CD14-positive monocyte (primary cell): Measurements from ENCODE around the gene HOXB8. TPM values are rescaled to one million over a fixed set of nuclear protein-coding genes. Genes with fewer than 3 reads are reported as not detected.

Experiments
- DNase-seq, 3 donors: peaks; one replicate each; pipeline ENCODE4 v3.0.0-alpha.2; 2011 to 2022
- H2AFZ ChIP-seq: 2 replicates; pipeline ENCODE4 v1.6.0; 2012; ENCODE audit warnings: mild to moderate bottlenecking, low read depth, low read length, inconsistent platforms; ENCODE audit not compliant: insufficient read depth, poor library complexity, severe bottlenecking
- H3K27ac ChIP-seq, 2 donors: 1 replicate in 1 of 2; 2 replicates in 1 of 2; pipeline ENCODE4 v1.5.1; 2012 to 2013; ENCODE audit warnings: low read length in 2 of 2, control low read depth in 1 of 2, inconsistent platforms in 1 of 2, low read depth in 1 of 2, mild to moderate bottlenecking in 1 of 2
- H3K27me3 ChIP-seq, 2 donors: one replicate each; pipeline versions ENCODE4 v1.6.0 to v1.6.1; 2011 to 2013; ENCODE audit warnings: low read length in 2 of 2; ENCODE audit not compliant: control insufficient read depth in 2 of 2, insufficient read depth in 2 of 2
- H3K36me3 ChIP-seq, 2 donors: replicated peaks in 1 of 2; 1 replicate in 1 of 2; 2 replicates in 1 of 2; pipeline versions ENCODE4 v1.5.1 to v1.6.1; 2012 to 2013; ENCODE audit warnings: low read length in 2 of 2, control low read depth in 1 of 2, inconsistent platforms in 1 of 2, mild to moderate bottlenecking in 1 of 2; ENCODE audit not compliant: insufficient read depth in 2 of 2, control insufficient read depth in 1 of 2
- H3K4me1 ChIP-seq, 2 donors: 1 replicate in 1 of 2; 2 replicates in 1 of 2; pipeline versions ENCODE4 v1.5.1 to v1.6.1; 2012 to 2013; ENCODE audit warnings: low read length in 2 of 2, control low read depth in 1 of 2, inconsistent platforms in 1 of 2, mild to moderate bottlenecking in 1 of 2, moderate library complexity in 1 of 2; ENCODE audit not compliant: insufficient read depth in 2 of 2, control insufficient read depth in 1 of 2
- H3K4me2 ChIP-seq: replicated peaks from 2 replicates; pipeline ENCODE3; 2012; ENCODE audit warnings: low read length, moderate library complexity, mild to moderate bottlenecking; ENCODE audit not compliant: poor library complexity, severe bottlenecking; ENCODE audit errors: extremely low read depth
- H3K4me3 ChIP-seq, 3 experiments: fragments of 200-600 bp in 1 of 3; sonication (generic) in 1 of 3; replicated peaks in 1 of 3; 1 replicate in 2 of 3; 2 replicates in 1 of 3; pipeline ENCODE4 v1.5.1; 2011 to 2013; ENCODE audit warnings: low read length in 3 of 3, mild to moderate bottlenecking in 3 of 3, control low read depth in 2 of 3, low read depth in 2 of 3, inconsistent platforms in 1 of 3, moderate library complexity in 1 of 3
- H3K79me2 ChIP-seq: 2 replicates; pipeline ENCODE4 v1.6.0; 2012; ENCODE audit warnings: mild to moderate bottlenecking, control low read depth, inconsistent platforms, low read length, moderate library complexity; ENCODE audit not compliant: insufficient read depth
- H3K9ac ChIP-seq: 2 replicates; pipeline ENCODE4 v1.6.0; 2017; ENCODE audit warnings: low read length, mild to moderate bottlenecking; ENCODE audit not compliant: insufficient read depth, poor library complexity, severe bottlenecking
- H3K9me3 ChIP-seq, 2 donors: replicated peaks in 1 of 2; 1 replicate in 1 of 2; 2 replicates in 1 of 2; pipeline versions ENCODE4 v1.5.1 to v1.6.1; 2012 to 2013; ENCODE audit warnings: low read length in 2 of 2, control low read depth in 1 of 2; ENCODE audit not compliant: control insufficient read depth in 1 of 2, insufficient read depth in 1 of 2
- H4K20me1 ChIP-seq: 2 replicates; pipeline ENCODE4 v1.6.0; 2012; ENCODE audit warnings: mild to moderate bottlenecking, low read length, control low read depth, moderate library complexity; ENCODE audit not compliant: insufficient read depth
- H3K27ac Mint-ChIP-seq, 7 donors: one replicate each; pipeline ENCODE4 v1.8.0; 2020; ENCODE audit warnings: mild to moderate bottlenecking in 7 of 7, mixed read lengths in 7 of 7, moderate library complexity in 6 of 7, inconsistent platforms in 2 of 7
- H3K27me3 Mint-ChIP-seq, 3 donors: one replicate each; pipeline ENCODE4 v1.8.0; 2021 to 2022; ENCODE audit warnings: low read depth in 3 of 3, mild to moderate bottlenecking in 3 of 3, mixed read lengths in 3 of 3, moderate library complexity in 3 of 3, inconsistent platforms in 1 of 3
- H3K36me3 Mint-ChIP-seq, 2 donors: one replicate each; pipeline ENCODE4 v1.8.0; 2020; ENCODE audit warnings: mixed read lengths in 2 of 2, inconsistent platforms in 1 of 2, mild to moderate bottlenecking in 1 of 2
- H3K4me1 Mint-ChIP-seq: one replicate; pipeline ENCODE4 v1.8.0; 2020; ENCODE audit warnings: mild to moderate bottlenecking, mixed read lengths
- H3K4me3 Mint-ChIP-seq, 2 donors: one replicate each; pipeline ENCODE4 v1.8.0; 2020; ENCODE audit warnings: mild to moderate bottlenecking in 2 of 2, mixed read lengths in 2 of 2, moderate library complexity in 1 of 2
- H3K9me3 Mint-ChIP-seq, 7 donors: one replicate each; pipeline ENCODE4 v1.8.0; 2020 to 2022; ENCODE audit warnings: mixed read lengths in 7 of 7, mild to moderate bottlenecking in 6 of 7, moderate library complexity in 6 of 7, inconsistent platforms in 2 of 7
- WGBS: methylation state at CpG from one replicate; pipeline ENCODE4 v1.1.5; 2013; ENCODE audit warnings: missing lambda C conversion rate; ENCODE audit not compliant: insufficient coverage; 5-methylcytosine and 5-hydroxymethylcytosine counted together
- intact Hi-C, 2 donors: fragments of 100-400 bp; cut with micrococcal nuclease; formaldehyde crosslinking; loops; one replicate each; pipeline versions ENCODE4 v1.15.0 to v1.15.1; 2023
- polyA plus RNA-seq, 3 donors: library from polyadenylated mRNA; depleted of rRNA in 1 of 3; unstranded in 2 of 3; stranded (reverse) in 1 of 3; fragments of 300-500 nt in 2 of 3; fragments of >200 nt in 1 of 3; fragmentation: Illumina TruSeq in 2 of 3; gene quantifications; 1 replicate in 2 of 3; 2 replicates in 1 of 3; pipeline ENCODE4 v1.2.3, GENCODE V29; 2012 to 2021
- TF ChIP-seq, protein P1 (sequence below): fragments of 200-600 bp; IDR thresholded peaks from one replicate; pipeline ENCODE4 v1.8.0; 2022; ENCODE audit warnings: antibody characterized with exemption, mild to moderate bottlenecking

Gene HOXB8
- polyA plus RNA-seq, 3 donors: not detected

DNA sequence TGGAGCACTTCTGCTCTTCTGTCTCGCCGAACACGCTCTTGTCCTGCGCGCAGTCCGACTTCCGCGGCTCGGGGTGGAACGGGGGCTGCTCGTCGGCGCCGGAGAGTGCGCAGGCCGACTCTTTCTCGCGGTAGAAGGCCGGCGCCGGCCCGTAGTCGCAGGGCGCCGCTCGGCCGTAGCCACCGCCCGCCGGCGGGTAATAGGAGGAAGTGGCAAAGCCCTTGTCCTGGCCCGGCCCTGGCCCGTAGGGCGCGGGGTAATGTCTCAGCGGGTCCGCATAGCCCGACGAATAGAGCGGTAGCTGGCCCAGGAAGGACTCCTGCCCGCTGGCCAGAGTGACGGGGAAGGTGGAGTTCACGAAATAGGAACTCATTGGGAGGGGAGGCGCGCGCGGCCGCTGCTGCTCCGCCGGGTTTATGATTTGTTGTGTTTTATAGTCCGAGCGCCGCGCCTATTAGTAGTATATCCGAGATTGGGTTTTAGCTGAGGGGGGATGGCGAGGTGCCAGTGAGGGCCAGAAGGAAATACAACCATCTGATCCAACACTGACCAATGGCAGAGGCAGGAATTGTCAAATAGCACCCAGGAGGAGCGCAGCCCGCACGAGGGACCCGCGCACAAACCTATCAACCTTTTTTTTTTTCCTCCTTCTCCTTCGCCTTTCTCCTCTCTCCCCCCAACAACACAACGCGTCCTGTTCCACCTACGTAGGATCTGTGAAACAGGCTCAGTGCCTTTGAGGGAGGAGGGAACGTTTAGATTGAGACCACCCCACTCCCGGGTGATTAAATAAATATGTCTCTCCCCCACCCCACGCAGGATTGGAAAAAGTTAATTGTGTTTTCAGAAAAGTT, 17.1 kb downstream of the HOXB8 start:
- no peaks in the 10 kb centered on the region for H4K20me1 ChIP-seq
- H3K9ac ChIP-seq: peak overlapping the region; percentile 19
- TF ChIP-seq, protein P1, sequence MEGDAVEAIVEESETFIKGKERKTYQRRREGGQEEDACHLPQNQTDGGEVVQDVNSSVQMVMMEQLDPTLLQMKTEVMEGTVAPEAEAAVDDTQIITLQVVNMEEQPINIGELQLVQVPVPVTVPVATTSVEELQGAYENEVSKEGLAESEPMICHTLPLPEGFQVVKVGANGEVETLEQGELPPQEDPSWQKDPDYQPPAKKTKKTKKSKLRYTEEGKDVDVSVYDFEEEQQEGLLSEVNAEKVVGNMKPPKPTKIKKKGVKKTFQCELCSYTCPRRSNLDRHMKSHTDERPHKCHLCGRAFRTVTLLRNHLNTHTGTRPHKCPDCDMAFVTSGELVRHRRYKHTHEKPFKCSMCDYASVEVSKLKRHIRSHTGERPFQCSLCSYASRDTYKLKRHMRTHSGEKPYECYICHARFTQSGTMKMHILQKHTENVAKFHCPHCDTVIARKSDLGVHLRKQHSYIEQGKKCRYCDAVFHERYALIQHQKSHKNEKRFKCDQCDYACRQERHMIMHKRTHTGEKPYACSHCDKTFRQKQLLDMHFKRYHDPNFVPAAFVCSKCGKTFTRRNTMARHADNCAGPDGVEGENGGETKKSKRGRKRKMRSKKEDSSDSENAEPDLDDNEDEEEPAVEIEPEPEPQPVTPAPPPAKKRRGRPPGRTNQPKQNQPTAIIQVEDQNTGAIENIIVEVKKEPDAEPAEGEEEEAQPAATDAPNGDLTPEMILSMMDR: no peak
- WGBS: under 1% methylated on average over 46 of the region's 68 CpGs
- peaks cover 74 to 100% of the 10 kb centered on the region in 2 donors for H3K27me3 ChIP-seq
- peak overlapping the region in 2 of 3 experiments; percentile 21 to 68 for H3K4me3 ChIP-seq
- DNase-seq: peak; percentile 45 to 59 (median 47)
- intact Hi-C loops: loop anchor here in 1 of 2 donors (2.0 kb wide), 1 partner anchor 17 kb away; the partner anchor contains the start of gene HOXB8
- H3K27ac Mint-ChIP-seq: no peak overlapping the region
- peaks cover 12 to 18% of the 10 kb centered on the region in 2 donors for H3K36me3 Mint-ChIP-seq
- H3K27me3 Mint-ChIP-seq: peaks cover 99 to 100% (median 100%) of the 10 kb centered on the region in 3 donors
- H2AFZ ChIP-seq: peak overlapping the region; percentile 80
- H3K79me2 ChIP-seq: no peaks in the 10 kb centered on the region
- H3K4me1 Mint-ChIP-seq: peaks cover 35% of the 10 kb centered on the region
- peaks cover 0 to 35% (median 13%) of the 10 kb centered on the region in 7 donors for H3K9me3 Mint-ChIP-seq
- H3K27ac ChIP-seq: no peak overlapping the region
- H3K4me1 ChIP-seq: peaks cover 27 to 30% of the 10 kb centered on the region in 2 donors
- peaks cover 0 to 48% of the 10 kb centered on the region in 2 donors for H3K9me3 ChIP-seq
- peak overlapping the region; percentile 77 for H3K4me2 ChIP-seq
- H3K4me3 Mint-ChIP-seq: peak overlapping the region; percentile 73 to 93
- H3K36me3 ChIP-seq: no peaks in the 10 kb centered on the region

DNA sequence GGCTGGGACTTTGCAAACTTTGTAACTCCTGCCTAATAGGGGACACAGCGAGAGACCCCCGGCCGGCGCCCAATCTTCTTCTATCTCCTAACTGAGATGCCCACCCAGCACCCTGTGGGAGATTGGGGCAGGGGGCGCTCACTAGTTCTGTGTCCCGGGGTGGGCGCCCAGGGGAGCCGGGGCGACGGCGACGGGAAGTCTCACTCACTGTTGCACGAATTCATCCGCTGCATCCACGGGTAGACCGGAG, 17.6 kb downstream of the HOXB8 start:
- Histone ChIP-seq H3K4me3 (peak overlapping the region in 2 of 3 experiments; percentile 21 to 68), H2AFZ (peak overlapping the region; percentile 80), H3K9me3 (peaks cover 0 to 48% of the 10 kb centered on the region in 2 donors), H3K27me3 (peaks cover 76 to 100% of the 10 kb centered on the region in 2 donors), H3K27ac (no peak overlapping the region), H4K20me1 (no peaks in the 10 kb centered on the region), H3K79me2 (no peaks in the 10 kb centered on the region), H3K4me2 (peak overlapping the region; percentile 77), H3K9ac (peak overlapping the region; percentile 19), H3K36me3 (no peaks in the 10 kb centered on the region), H3K4me1 (peaks cover 27 to 30% of the 10 kb centered on the region in 2 donors)
- 0% methylated on average over 12 of the region's 16 CpGs for WGBS
- peaks cover 99 to 100% (median 100%) of the 10 kb centered on the region in 3 donors for H3K27me3 Mint-ChIP-seq
- no peak for DNase-seq
- peaks cover 0 to 34% (median 16%) of the 10 kb centered on the region in 7 donors for H3K9me3 Mint-ChIP-seq
- H3K4me3 Mint-ChIP-seq: peak overlapping the region; percentile 73 to 93
- peaks cover 12 to 18% of the 10 kb centered on the region in 2 donors for H3K36me3 Mint-ChIP-seq
- peaks cover 38% of the 10 kb centered on the region for H3K4me1 Mint-ChIP-seq
- TF ChIP-seq, protein P1: no peak
- intact Hi-C loops: loop anchor here in 1 of 2 donors (2.0 kb wide), 1 partner anchor 17 kb away; the partner anchor contains the start of gene HOXB8
- H3K27ac Mint-ChIP-seq: no peak overlapping the region
